Esophagus squamous epithelium (tissue), 5 donors: ENCODE measurements around the gene HOXB6. TPM values are rescaled to one million over a fixed set of nuclear protein-coding genes. Genes with fewer than 3 reads are reported as not detected.

Experiments
- DNase-seq: peaks from one replicate; lab custom pipeline; 2025; lab: John Stamatoyannopoulos, UW
- H3K27ac ChIP-seq, 4 donors: fragments of 200-600 bp; sonication (generic); one replicate each; pipeline ENCODE4 v1.5.1; 2016 to 2019; ENCODE audit warnings: mild to moderate bottlenecking in 1 of 4
- H3K27me3 ChIP-seq, 4 donors: fragments of 200-600 bp; sonication (generic); 1 replicate in 3 of 4; 2 replicates in 1 of 4; pipeline versions ENCODE4 v1.5.1 to v1.6.0; 2017 to 2021; ENCODE audit warnings: antibody characterized with exemption in 1 of 4
- H3K36me3 ChIP-seq, 3 donors: fragments of 200-600 bp; sonication (generic); one replicate each; pipeline ENCODE4 v1.5.1; 2016 to 2019
- H3K4me1 ChIP-seq, 3 donors: fragments of 200-600 bp; sonication (generic); one replicate each; pipeline ENCODE4 v1.5.1; 2017 to 2019
- H3K4me3 ChIP-seq, 4 donors: fragments of 200-600 bp; sonication (generic); 1 replicate in 3 of 4; 2 replicates in 1 of 4; pipeline ENCODE4 v1.5.1; 2016 to 2019; ENCODE audit warnings: mild to moderate bottlenecking in 2 of 4, moderate library complexity in 1 of 4
- H3K9me3 ChIP-seq, 3 donors: fragments of 200-600 bp; sonication (generic); one replicate each; pipeline ENCODE4 v1.5.1; 2016 to 2019
- CTCF ChIP-seq, 6 experiments: fragments of 450-650 bp in 4 of 6; fragments of 200-600 bp in 2 of 6; sonication (generic) in 2 of 6; IDR thresholded peaks; one replicate each; pipeline ENCODE4 v1.5.1; 2016 to 2019; ENCODE audit warnings: antibody characterized with exemption in 6 of 6, mild to moderate bottlenecking in 4 of 6, moderate library complexity in 4 of 6
- POLR2A ChIP-seq, 4 donors: fragments of 450-650 bp; IDR thresholded peaks; one replicate each; pipeline ENCODE4 v1.6.1; 2017; ENCODE audit warnings: antibody characterized with exemption in 4 of 4, mild to moderate bottlenecking in 4 of 4, moderate library complexity in 3 of 4
- WGBS, 2 donors: methylation state at CpG; one replicate each; pipeline ENCODE4 v1.1.5; 2018; 5-methylcytosine and 5-hydroxymethylcytosine counted together
- intact Hi-C: fragments of 100-400 bp; cut with DNase I; formaldehyde crosslinking; loops from one replicate; pipeline ENCODE4 v1.15.0; 2022
- total RNA-seq, 4 donors: library from RNA; depleted of rRNA; stranded (reverse); fragments of >200 nt; gene quantifications; one replicate each; pipeline ENCODE4 v1.1.0, GENCODE V29; 2016
- donor health status: DM: yes; HTN: yes; CAD: no.

Gene HOXB6
- total RNA-seq, 4 donors from 2014 or later, result 1.3 to 3.1 TPM; not detected in 2

- Histone ChIP-seq H3K27ac (peak overlapping the region; percentile 88 to 93 (median 92)), H3K36me3 (no peaks in the 10 kb centered on the region), H3K27me3 (peaks cover 0 to 99% (median 6%) of the 10 kb centered on the region in 4 donors), H3K4me3 (peak overlapping the region; percentile 10 to 83 (median 32)), H3K4me1 (peaks cover 1 to 96% (median 60%) of the 10 kb centered on the region in 3 donors), H3K9me3 (no peaks in the 10 kb centered on the region)
- intact Hi-C loops, result no loop called here
- TF ChIP-seq CTCF (IDR thresholded peaks at IDR 0.05) (no peak), POLR2A (IDR thresholded peaks at IDR 0.05) (no peak)
- no peak for DNase-seq
- 21 to 40% methylated on average over 3 of the region's 3 CpGs for WGBS, 2 donors
These were observed 35.6 kb downstream of the HOXB6 start for GRCh38 chr17:48569240-48569582.

- Histone ChIP-seq H3K27ac (peak overlapping the region; percentile 88 to 93 (median 92)), H3K36me3 (no peaks in the 10 kb centered on the region), H3K4me3 (peak overlapping the region; percentile 10 to 83 (median 32)), H3K9me3 (no peaks in the 10 kb centered on the region), H3K4me1 (peaks cover 7 to 96% (median 63%) of the 10 kb centered on the region in 3 donors), H3K27me3 (peaks cover 0 to 99% (median 4%) of the 10 kb centered on the region in 4 donors)
- TF ChIP-seq POLR2A (IDR thresholded peaks at IDR 0.05), result no peak
- no peak for TF ChIP-seq CTCF (IDR thresholded peaks at IDR 0.05)
- 17 to 21% methylated on average over 31 to 33 of the region's 33 CpGs for WGBS, 2 donors
- no peak for DNase-seq
- intact Hi-C loops, result no loop called here
These were observed 36.1 kb downstream of the HOXB6 start for GRCh38 chr17:48568499-48569239.

GRCh38 chr17:48567646-48568354, 37.0 kb downstream of the HOXB6 start:
- 44 to 57% methylated on average over 2 of the region's 2 CpGs for WGBS, 2 donors
- TF ChIP-seq CTCF (IDR thresholded peaks at IDR 0.05) (no peak), POLR2A (IDR thresholded peaks at IDR 0.05) (no peak)
- Histone ChIP-seq H3K27ac (peak overlapping the region; percentile 88 to 93 (median 92)), H3K27me3 (peaks cover 0 to 99% (median 3%) of the 10 kb centered on the region in 4 donors), H3K36me3 (no peaks in the 10 kb centered on the region), H3K4me3 (peak overlapping the region; percentile 10 to 83 (median 32)), H3K4me1 (peaks cover 12 to 96% (median 63%) of the 10 kb centered on the region in 3 donors), H3K9me3 (no peaks in the 10 kb centered on the region)
- no peak for DNase-seq
- intact Hi-C loops, result no loop called here

GRCh38 chr17:48567209-48567608, 37.6 kb downstream of the HOXB6 start:
- Histone ChIP-seq H3K9me3 (no peaks in the 10 kb centered on the region), H3K36me3 (no peaks in the 10 kb centered on the region), H3K27me3 (peaks cover 0 to 99% (median 3%) of the 10 kb centered on the region in 4 donors), H3K27ac (peak overlapping the region; percentile 88 to 93 (median 92)), H3K4me3 (peak overlapping the region in 1 of 4 donors; percentile 83), H3K4me1 (peaks cover 13 to 96% (median 63%) of the 10 kb centered on the region in 3 donors)
- WGBS, 2 donors, result 56 to 60% methylated on average over 4 to 6 of the region's 6 CpGs
- no peak for DNase-seq
- intact Hi-C loops, result no loop called here
- TF ChIP-seq CTCF (IDR thresholded peaks at IDR 0.05), result no peak
- no peak for TF ChIP-seq POLR2A (IDR thresholded peaks at IDR 0.05)

GRCh38 chr17:48566717-48567116, 38.1 kb downstream of the HOXB6 start:
- peak overlapping the region; percentile 88 to 93 (median 92) for H3K27ac ChIP-seq
- H3K27me3 ChIP-seq, result peaks cover 0 to 98% (median 3%) of the 10 kb centered on the region in 4 donors
- 36 to 63% methylated on average over 2 of the region's 2 CpGs for WGBS, 2 donors
- no peaks in the 10 kb centered on the region for H3K9me3 ChIP-seq
- no peak overlapping the region for H3K4me3 ChIP-seq
- peaks cover 13 to 96% (median 65%) of the 10 kb centered on the region in 3 donors for H3K4me1 ChIP-seq
- DNase-seq, result no peak
- no peaks in the 10 kb centered on the region for H3K36me3 ChIP-seq
- TF ChIP-seq CTCF (IDR thresholded peaks at IDR 0.05) (no peak), POLR2A (IDR thresholded peaks at IDR 0.05) (no peak)
- intact Hi-C loops, result no loop called here
